ENCODE data around the gene PHLPP1. TPM values are rescaled to one million over a fixed set of nuclear protein-coding genes. Genes with fewer than 3 reads are reported as not detected.

Gene PHLPP1
- total RNA-seq, 2 experiments from 2014 or later, result 9.0 to 12.4 TPM

DNA sequence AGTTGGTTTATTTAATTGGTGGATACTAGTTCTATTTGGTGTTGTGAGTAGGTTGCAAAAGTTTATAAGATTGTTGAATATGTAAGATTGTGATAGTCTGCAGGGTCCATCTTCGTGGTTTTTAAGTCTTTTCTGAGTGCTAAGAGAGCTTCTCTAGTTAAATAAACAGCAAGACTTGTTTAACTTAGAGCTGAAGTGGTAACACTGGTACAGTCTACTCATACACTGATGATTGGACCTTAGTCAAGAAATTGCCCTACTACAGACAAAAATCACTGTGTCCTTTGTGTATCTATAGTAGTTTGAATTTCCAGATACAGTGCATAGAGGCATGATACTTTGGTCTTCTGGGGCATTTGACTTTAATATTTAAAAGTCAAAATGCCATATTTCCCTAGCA is 94.6 kb downstream of the PHLPP1 start:
- Histone ChIP-seq H3K4me1 (ENCODE audit: insufficient read depth, low read length, poor library complexity, severe bottlenecking) (no peaks in the 10 kb centered on the region), H3K9me2 (ENCODE audit: insufficient read depth, low read length) (no peaks in the 10 kb centered on the region), H3K4me3 (ENCODE audit: low read depth, low read length, poor library complexity, severe bottlenecking) (no peak overlapping the region), H3K4me2 (ENCODE audit: low read length) (no peak overlapping the region), H3K79me2 (ENCODE audit: insufficient read depth, low read depth, low read length) (no peaks in the 10 kb centered on the region), H3K9me3 (ENCODE audit: low read length) (no peaks in the 10 kb centered on the region), H2AFZ (ENCODE audit: low read length) (no peak overlapping the region), H4K20me1 (ENCODE audit: insufficient read depth, low read length) (no peaks in the 10 kb centered on the region), H3K27ac (ENCODE audit: low read depth, low read length, poor library complexity, severe bottlenecking) (no peak overlapping the region), H3K36me3 (ENCODE audit: insufficient read depth, low read length) (no peaks in the 10 kb centered on the region)
- intact Hi-C loops (cut with micrococcal nuclease; ENCODE audit: unreplicated experiment), result no loop called here
- BruUV-seq (replicated peaks), result no TSS peak
- ChIA-PET POLR2A (no interaction called here), CTCF (ENCODE audit: unreplicated experiment) (no interaction called here)
- no peak for DNase-seq (ENCODE audit: low spot score)
- TF ChIP-seq, protein P1, sequence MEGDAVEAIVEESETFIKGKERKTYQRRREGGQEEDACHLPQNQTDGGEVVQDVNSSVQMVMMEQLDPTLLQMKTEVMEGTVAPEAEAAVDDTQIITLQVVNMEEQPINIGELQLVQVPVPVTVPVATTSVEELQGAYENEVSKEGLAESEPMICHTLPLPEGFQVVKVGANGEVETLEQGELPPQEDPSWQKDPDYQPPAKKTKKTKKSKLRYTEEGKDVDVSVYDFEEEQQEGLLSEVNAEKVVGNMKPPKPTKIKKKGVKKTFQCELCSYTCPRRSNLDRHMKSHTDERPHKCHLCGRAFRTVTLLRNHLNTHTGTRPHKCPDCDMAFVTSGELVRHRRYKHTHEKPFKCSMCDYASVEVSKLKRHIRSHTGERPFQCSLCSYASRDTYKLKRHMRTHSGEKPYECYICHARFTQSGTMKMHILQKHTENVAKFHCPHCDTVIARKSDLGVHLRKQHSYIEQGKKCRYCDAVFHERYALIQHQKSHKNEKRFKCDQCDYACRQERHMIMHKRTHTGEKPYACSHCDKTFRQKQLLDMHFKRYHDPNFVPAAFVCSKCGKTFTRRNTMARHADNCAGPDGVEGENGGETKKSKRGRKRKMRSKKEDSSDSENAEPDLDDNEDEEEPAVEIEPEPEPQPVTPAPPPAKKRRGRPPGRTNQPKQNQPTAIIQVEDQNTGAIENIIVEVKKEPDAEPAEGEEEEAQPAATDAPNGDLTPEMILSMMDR (conservative IDR thresholded peaks at IDR 0.05; ENCODE audit: low read length), result no peak
- no peak for TF ChIP-seq EZH2phosphoT487 (IDR thresholded peaks at IDR 0.05; ENCODE audit: borderline replicate concordance, low read depth, low read length)

DNA sequence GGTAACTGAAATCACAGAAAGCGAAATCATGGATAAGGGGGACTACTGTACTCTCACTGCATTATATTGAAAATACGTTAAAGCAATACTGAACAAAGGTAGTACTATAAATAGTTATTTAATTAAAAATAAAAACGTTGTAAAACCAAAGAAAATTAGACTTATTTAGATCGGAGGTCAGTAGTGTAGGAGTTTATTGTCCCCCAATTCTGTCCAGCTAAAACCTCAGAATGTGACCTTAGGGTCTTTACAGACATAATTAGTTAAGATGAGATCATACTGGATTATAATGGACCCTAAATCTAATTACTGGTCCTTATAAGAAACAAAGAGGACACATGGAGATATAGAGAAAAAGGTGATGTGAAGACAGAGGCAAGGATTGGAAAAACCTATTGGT is 95.3 kb downstream of the PHLPP1 start:
- Histone ChIP-seq H3K4me3 (ENCODE audit: low read depth, low read length, poor library complexity, severe bottlenecking) (no peak overlapping the region), H2AFZ (ENCODE audit: low read length) (no peak overlapping the region), H3K79me2 (ENCODE audit: insufficient read depth, low read depth, low read length) (no peaks in the 10 kb centered on the region), H3K9me3 (ENCODE audit: low read length) (no peaks in the 10 kb centered on the region), H3K9me2 (ENCODE audit: insufficient read depth, low read length) (no peaks in the 10 kb centered on the region), H4K20me1 (ENCODE audit: insufficient read depth, low read length) (no peaks in the 10 kb centered on the region), H3K36me3 (ENCODE audit: insufficient read depth, low read length) (no peaks in the 10 kb centered on the region), H3K4me1 (ENCODE audit: insufficient read depth, low read length, poor library complexity, severe bottlenecking) (peaks cover 4% of the 10 kb centered on the region), H3K4me2 (ENCODE audit: low read length) (no peak overlapping the region), H3K27ac (ENCODE audit: low read depth, low read length, poor library complexity, severe bottlenecking) (no peak overlapping the region)
- POLR2A ChIA-PET, result no interaction called here
- CTCF ChIA-PET (ENCODE audit: unreplicated experiment), result no interaction called here
- DNase-seq (ENCODE audit: low spot score), result no peak
- BruUV-seq (replicated peaks), result no TSS peak
- intact Hi-C loops (cut with micrococcal nuclease; ENCODE audit: unreplicated experiment), result no loop called here
- TF ChIP-seq, protein P1 (conservative IDR thresholded peaks at IDR 0.05; ENCODE audit: low read length), result no peak
- TF ChIP-seq EZH2phosphoT487 (IDR thresholded peaks at IDR 0.05; ENCODE audit: borderline replicate concordance, low read depth, low read length), result no peak

DNA sequence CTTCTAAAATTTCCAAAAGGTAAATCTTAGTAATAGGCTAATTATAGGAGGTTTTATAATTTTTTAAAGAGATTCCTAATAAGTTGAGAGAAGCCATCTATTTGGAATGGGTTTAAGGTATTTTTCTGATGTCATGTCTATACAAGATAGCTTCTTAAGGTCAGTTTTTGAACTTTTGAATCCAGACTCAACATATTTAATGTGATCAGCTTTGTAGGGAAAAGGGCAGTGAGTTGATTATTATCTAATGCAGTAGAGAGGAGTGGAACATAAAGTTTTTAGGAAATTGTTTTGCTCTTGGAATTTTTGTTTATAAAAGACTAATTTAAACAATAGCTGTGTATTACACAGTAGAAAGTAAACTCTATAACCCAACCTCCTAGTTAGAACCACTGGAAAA is 96.3 kb downstream of the PHLPP1 start:
- Histone ChIP-seq H3K79me2 (ENCODE audit: insufficient read depth, low read depth, low read length) (no peaks in the 10 kb centered on the region), H3K4me1 (ENCODE audit: insufficient read depth, low read length, poor library complexity, severe bottlenecking) (peaks cover 7% of the 10 kb centered on the region), H4K20me1 (ENCODE audit: insufficient read depth, low read length) (no peaks in the 10 kb centered on the region), H3K4me3 (ENCODE audit: low read depth, low read length, poor library complexity, severe bottlenecking) (no peak overlapping the region), H3K9me3 (ENCODE audit: low read length) (no peaks in the 10 kb centered on the region), H3K27ac (ENCODE audit: low read depth, low read length, poor library complexity, severe bottlenecking) (no peak overlapping the region), H3K36me3 (ENCODE audit: insufficient read depth, low read length) (no peaks in the 10 kb centered on the region), H2AFZ (ENCODE audit: low read length) (no peak overlapping the region), H3K9me2 (ENCODE audit: insufficient read depth, low read length) (no peaks in the 10 kb centered on the region), H3K4me2 (ENCODE audit: low read length) (no peak overlapping the region)
- intact Hi-C loops (cut with micrococcal nuclease; ENCODE audit: unreplicated experiment), result no loop called here
- DNase-seq (ENCODE audit: low spot score), result no peak
- CTCF ChIA-PET (ENCODE audit: unreplicated experiment), result no interaction called here
- TF ChIP-seq, protein P1 (conservative IDR thresholded peaks at IDR 0.05; ENCODE audit: low read length), result no peak
- no peak for TF ChIP-seq EZH2phosphoT487 (IDR thresholded peaks at IDR 0.05; ENCODE audit: borderline replicate concordance, low read depth, low read length)
- BruUV-seq (replicated peaks), result no TSS peak
- POLR2A ChIA-PET, result no interaction called here

Measured in OCI-LY7 (cell line).